ENCODE results near the gene EYA2. TPM values are rescaled to one million over a fixed set of nuclear protein-coding genes. Genes with fewer than 3 reads are reported as not detected.

The EYA2 gene
- total and polyA plus RNA-seq, 2 donors (not counting 3 experiments of a cell fraction or from before 2014, with no cell fraction given), result not detected

DNA sequence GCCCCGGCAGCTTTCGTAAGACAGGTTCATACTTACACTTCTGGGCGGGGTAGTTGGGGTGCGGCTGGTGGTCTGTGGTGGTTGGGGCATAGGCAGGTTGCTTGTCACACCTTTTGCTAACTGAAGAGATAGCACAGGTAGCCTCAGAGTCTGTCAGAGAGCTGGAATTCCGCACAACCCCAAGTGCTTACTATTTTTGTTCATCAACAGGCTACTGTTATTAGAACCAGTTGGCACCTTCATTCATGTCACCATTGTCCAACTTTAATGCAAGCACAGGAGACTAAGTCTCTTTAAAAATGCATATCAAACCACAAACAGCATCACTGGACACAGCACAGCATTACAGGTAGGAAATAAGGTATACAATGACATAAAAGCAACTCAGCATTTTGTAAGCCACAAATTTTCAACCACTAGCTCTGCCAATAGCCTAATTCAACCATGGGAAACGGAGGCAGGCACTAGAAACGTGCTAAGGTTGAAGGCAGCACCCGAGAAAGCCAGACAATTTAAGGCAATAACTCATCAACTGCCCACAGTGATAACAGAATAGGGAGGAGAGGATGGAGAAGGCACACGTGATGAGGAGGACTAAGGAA, 318.1 kb downstream of the EYA2 start:
- Histone ChIP-seq H4K20me1 (replicated peaks; ENCODE audit: control insufficient read depth, extremely low read depth, insufficient read depth, low read length) (no peaks in the 10 kb centered on the region), H3K36me3 (ENCODE audit: control insufficient read depth in 2 of 2, extremely low read depth in 1 of 2, insufficient read depth in 2 of 2, low read length in 2 of 2) (peaks cover 45 to 53% of the 10 kb centered on the region in 2 experiments), H3K27me3 (ENCODE audit: control insufficient read depth in 2 of 2, insufficient read depth in 2 of 2, low read length in 2 of 2) (no peaks in the 10 kb centered on the region), H3K4me2 (ENCODE audit: insufficient read depth, low read length) (no peak overlapping the region), H3K4me1 (ENCODE audit: control insufficient read depth, extremely low read depth, insufficient read depth, low read length) (no peaks in the 10 kb centered on the region), H3K9me3 (replicated peaks; ENCODE audit: control insufficient read depth, insufficient read depth, low read length) (no peaks in the 10 kb centered on the region), H3K9me1 (replicated peaks; ENCODE audit: control insufficient read depth, extremely low read depth, insufficient read depth, low read length) (no peaks in the 10 kb centered on the region), H2AFZ (ENCODE audit: low read depth, low read length) (no peak overlapping the region), H3K9ac (replicated peaks; ENCODE audit: extremely low read depth, insufficient read depth, low read length) (no peak overlapping the region), H3K4me3 (replicated peaks in 1 of 3; ENCODE audit: insufficient read depth in 1 of 3, low read depth in 1 of 3, low read length in 3 of 3) (no peak overlapping the region), H3K27ac (ENCODE audit: insufficient read depth, low read depth, low read length) (no peak overlapping the region), H3K79me2 (ENCODE audit: control insufficient read depth, insufficient read depth, low read length) (peaks cover 11% of the 10 kb centered on the region)
- TF ChIP-seq EZH2 (IDR thresholded peaks at IDR 0.05; ENCODE audit: borderline replicate concordance, low read depth, low read length, severe bottlenecking) (no peak), FOS (IDR thresholded peaks at IDR 0.05; ENCODE audit: borderline replicate concordance, insufficient read depth, low read length) (no peak), MYC (IDR thresholded peaks at IDR 0.05; ENCODE audit: low read depth, low read length) (no peak), POLR2AphosphoS5 (IDR thresholded peaks at IDR 0.05; ENCODE audit: insufficient read depth, low read depth, low read length) (no peak), POLR2A (IDR thresholded peaks at IDR 0.05; ENCODE audit: low read depth, low read length) (no peak)
- TF ChIP-seq, protein P1, sequence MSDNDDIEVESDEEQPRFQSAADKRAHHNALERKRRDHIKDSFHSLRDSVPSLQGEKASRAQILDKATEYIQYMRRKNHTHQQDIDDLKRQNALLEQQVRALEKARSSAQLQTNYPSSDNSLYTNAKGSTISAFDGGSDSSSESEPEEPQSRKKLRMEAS (IDR thresholded peaks at IDR 0.05; ENCODE audit: insufficient read depth, insufficient read length), result no peak
- TF ChIP-seq, protein P2, sequence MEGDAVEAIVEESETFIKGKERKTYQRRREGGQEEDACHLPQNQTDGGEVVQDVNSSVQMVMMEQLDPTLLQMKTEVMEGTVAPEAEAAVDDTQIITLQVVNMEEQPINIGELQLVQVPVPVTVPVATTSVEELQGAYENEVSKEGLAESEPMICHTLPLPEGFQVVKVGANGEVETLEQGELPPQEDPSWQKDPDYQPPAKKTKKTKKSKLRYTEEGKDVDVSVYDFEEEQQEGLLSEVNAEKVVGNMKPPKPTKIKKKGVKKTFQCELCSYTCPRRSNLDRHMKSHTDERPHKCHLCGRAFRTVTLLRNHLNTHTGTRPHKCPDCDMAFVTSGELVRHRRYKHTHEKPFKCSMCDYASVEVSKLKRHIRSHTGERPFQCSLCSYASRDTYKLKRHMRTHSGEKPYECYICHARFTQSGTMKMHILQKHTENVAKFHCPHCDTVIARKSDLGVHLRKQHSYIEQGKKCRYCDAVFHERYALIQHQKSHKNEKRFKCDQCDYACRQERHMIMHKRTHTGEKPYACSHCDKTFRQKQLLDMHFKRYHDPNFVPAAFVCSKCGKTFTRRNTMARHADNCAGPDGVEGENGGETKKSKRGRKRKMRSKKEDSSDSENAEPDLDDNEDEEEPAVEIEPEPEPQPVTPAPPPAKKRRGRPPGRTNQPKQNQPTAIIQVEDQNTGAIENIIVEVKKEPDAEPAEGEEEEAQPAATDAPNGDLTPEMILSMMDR (IDR thresholded peaks at IDR 0.05; ENCODE audit: extremely low read depth in 1 of 2, insufficient read depth in 1 of 2, low read depth in 1 of 2, low read length in 2 of 2), result no peak
- no peak for FAIRE-seq
- CTCF ChIA-PET, result interaction anchor here (1.1 kb wide), 1 partner anchor 171 kb away, joined by 4 read pairs; no protein-coding TSS in a partner anchor
- DNase-seq (ENCODE audit: low read depth, low spot score), result no peak
- intact Hi-C loops (cut with micrococcal nuclease) (no loop called here), dilution Hi-C loops (cut with MboI; ENCODE audit: extremely low pct_ligation_motif_present, low sequenced_read_pairs) (no loop called here)
- no TSS peak for BruUV-seq (replicated peaks)
- POLR2A ChIA-PET, result no interaction called here

All from endothelial cell of umbilical vein (primary cell).